ENCODE measurements around the gene CCNY.

- TF ChIP-seq, protein P1, sequence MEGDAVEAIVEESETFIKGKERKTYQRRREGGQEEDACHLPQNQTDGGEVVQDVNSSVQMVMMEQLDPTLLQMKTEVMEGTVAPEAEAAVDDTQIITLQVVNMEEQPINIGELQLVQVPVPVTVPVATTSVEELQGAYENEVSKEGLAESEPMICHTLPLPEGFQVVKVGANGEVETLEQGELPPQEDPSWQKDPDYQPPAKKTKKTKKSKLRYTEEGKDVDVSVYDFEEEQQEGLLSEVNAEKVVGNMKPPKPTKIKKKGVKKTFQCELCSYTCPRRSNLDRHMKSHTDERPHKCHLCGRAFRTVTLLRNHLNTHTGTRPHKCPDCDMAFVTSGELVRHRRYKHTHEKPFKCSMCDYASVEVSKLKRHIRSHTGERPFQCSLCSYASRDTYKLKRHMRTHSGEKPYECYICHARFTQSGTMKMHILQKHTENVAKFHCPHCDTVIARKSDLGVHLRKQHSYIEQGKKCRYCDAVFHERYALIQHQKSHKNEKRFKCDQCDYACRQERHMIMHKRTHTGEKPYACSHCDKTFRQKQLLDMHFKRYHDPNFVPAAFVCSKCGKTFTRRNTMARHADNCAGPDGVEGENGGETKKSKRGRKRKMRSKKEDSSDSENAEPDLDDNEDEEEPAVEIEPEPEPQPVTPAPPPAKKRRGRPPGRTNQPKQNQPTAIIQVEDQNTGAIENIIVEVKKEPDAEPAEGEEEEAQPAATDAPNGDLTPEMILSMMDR (IDR thresholded peaks at IDR 0.05): no peak
- TF ChIP-seq ZFX (IDR thresholded peaks at IDR 0.05; ENCODE audit: borderline replicate concordance): no peak
Measured at GRCh38 chr10:35579726-35580422, 243.6 kb downstream of the CCNY start.
